ENCODE measurements around the gene MAGI2.
"Not testable (repeated sequence)": the region's sequence is repeated elsewhere in the genome, so short reads cannot be mapped to it uniquely, and the experiment has no call there.

MAGI2 gene

DNA sequence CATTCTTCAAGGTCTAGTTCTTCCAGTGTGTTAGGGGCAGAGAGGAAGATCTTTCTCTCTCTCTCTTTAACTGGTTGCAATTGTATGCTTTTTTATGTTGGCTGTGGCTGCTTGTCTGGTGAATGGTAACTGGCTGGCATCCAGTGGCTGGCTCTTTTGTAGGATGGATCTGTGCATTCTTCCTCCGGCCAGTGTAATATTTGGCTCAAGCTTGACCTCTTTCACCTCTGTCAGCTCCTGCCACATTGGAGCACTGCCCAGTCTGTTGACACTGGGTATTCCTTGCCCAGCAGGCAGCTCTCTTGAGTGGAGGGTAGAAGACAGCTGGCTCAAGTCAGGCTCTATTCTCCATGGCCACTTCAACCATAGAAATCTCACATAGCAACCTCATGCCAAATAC is 1126.6 kb downstream of the MAGI2 start:
- DNase-seq, result no peak

- no peak for DNase-seq
These were observed 1127.3 kb downstream of the MAGI2 start for GRCh38 chr7:78326189-78326588.

DNA sequence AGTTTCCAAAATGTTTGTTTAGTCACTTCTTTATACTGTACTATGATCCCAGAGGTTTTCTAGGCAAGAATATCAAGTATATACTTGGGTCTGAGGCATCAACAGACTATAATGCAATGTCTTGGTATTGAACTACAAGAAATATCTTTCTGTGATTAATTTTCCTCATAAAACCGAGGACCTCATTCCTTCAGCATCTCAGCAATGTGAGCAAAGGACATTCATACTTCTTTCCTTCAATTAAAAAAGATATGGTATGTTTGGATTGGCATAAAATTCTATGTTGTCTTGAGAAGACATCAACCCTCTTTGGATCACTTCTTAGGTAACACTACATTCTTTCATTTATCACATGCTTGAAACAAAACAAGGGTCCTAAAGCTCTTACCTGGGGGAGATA is 1130.3 kb downstream of the MAGI2 start:
- DNase-seq, result no peak

- DNase-seq, result not testable (repeated sequence)
These were observed 1131.2 kb downstream of the MAGI2 start for GRCh38 chr7:78322231-78322630.

- no peak for DNase-seq
These were observed 1136.1 kb downstream of the MAGI2 start for GRCh38 chr7:78317371-78317770.

DNA sequence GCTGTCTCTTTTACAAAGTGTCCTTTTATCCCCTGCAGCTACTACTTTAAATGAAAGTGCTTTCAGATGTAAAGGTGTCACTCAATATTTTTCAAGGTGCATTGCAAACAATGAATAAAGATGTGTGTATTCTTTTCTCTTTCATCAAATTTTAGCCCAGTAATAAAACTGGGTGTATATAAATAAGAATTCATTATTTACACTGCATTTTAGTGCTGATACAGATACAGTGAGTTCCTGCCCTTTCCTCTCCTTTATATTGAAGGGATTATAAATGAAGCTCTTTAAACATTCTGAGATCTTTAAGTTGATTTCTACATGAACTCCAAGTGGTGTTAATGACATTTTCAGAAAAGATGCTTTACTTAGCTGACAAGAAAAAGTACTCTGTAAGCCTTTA is 1137.4 kb downstream of the MAGI2 start:
- no peak for DNase-seq

- no peak for DNase-seq
These were observed 1138.3 kb downstream of the MAGI2 start for GRCh38 chr7:78315119-78315518.

DNA sequence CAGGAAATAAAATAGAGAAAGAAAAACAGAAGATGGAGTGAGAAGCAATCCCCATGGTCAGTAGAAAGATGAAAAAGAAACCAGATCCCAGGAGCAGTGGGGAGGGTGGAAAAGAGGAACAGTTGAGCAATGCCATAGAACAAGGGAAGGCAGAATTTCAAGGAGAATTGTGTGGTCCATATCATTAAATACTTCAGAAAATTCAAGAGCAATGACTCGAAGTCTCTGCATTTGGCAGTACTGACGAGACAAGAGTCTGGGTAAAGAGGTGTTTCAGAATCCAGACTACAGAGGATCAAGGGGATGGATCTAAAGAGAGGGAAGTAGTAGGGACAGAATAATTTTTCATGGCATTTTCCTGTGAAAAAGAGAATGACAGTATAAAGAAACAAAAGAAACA is 1142.3 kb downstream of the MAGI2 start:
- no peak for DNase-seq

DNA sequence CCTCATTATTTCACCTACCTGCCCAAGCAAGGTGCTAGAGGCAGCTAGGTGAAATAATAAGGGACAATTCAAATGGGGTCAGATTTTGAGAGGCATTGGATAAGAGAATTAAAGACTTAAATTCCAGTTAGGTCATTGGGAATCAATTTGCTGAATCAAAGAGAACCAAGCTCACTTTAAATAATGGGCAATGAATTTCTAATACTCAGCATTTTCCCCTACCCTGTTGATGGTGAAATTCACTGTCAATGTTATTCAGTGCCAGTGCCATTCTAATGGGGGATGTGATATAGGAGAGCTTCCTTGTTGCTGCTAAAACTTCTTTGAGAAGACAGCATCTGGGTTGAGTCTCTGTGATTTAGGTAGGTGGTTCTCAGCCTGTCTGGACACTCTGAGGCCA is 1145.6 kb downstream of the MAGI2 start:
- DNase-seq, result no peak

DNA sequence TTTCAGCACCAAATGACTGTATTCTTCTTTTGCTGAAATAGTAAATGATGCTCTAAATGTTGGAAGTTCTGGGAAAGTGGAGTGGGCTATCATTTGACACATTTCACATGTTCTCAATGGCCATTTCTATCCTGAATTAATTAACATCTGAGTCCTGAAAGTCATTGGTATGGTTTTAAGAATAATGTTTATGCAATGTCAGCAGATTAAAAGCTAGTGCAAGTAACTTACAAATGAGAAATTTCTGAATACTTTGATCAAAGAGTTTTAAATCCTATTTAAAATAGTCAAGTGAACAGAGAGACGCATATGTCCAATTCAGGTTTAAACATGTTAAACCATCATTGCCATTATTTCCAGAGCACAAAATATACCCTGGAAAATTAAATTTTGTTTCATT is 1146.8 kb downstream of the MAGI2 start:
- DNase-seq, result no peak

GRCh38 chr7:78301407-78301806 is 1152.1 kb downstream of the MAGI2 start:
- no peak for DNase-seq

DNA sequence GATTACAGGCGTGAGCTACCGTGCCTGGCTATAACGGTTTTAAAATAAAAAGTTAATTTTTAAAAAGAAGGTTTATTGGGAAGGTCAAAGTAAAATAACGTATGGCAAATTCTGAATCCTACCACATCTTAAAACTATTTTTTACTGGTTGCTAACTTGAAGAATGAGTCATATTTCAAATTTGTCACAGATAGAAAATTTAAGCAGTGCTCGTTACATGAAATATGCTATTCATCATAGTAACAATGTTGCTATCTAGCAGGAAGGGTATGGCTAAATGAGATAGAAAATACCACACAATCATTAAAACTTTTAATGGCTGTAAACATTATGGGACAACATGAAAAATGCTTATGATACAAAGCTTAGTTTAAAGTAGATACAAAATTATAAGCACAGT is 1154.4 kb downstream of the MAGI2 start:
- DNase-seq, result no peak

- DNase-seq, result no peak
These were observed 1156.7 kb downstream of the MAGI2 start for GRCh38 chr7:78296644-78297371.

GRCh38 chr7:78296046-78296597 is 1157.3 kb downstream of the MAGI2 start:
- DNase-seq, result no peak

DNA sequence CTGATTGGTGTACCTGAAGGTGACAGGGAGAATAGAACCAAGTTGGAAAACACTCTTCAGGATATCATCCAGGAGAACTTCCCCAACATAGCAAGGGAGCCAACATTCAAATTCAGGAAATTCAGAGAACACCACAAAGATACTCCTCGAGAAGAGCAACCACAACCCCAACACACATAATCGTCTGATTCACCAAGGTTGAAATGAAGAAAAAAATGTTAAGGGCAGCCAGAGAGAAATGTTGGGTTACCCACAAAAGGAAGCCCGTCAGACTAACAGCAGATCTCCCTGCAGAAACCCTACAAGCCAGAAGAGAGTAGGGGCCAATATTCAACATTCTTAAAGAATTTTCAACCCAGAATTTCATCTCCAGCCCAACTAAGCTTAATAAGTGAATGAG is 1164.0 kb downstream of the MAGI2 start:
- not testable (repeated sequence) for DNase-seq

- no peak for DNase-seq
These were observed 1168.5 kb downstream of the MAGI2 start for GRCh38 chr7:78284945-78285344.

- no peak for DNase-seq
These were observed 1173.2 kb downstream of the MAGI2 start for GRCh38 chr7:78280276-78280675.

DNA sequence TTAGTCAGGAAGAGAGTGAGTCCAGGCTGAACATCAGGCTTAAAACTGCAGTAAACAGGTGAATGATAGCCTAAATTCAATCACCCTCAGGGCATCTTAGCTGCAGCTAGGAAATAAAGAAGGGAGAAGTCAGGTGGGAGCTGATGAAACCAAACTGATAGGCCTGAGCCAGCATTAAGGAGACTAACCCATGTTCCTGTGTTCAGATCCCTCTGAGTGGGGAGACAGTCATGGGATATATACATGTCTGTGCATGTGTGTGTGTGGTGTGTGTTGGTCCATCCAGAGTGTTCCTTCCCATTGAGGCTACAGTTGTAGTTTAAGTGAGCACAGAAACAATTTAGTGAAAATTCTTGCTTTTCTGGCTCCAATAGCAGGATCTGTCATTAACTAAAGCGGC is 1174.0 kb downstream of the MAGI2 start:
- DNase-seq, result no peak

- no peak for DNase-seq
These were observed 1174.4 kb downstream of the MAGI2 start for GRCh38 chr7:78279032-78279431.

DNA sequence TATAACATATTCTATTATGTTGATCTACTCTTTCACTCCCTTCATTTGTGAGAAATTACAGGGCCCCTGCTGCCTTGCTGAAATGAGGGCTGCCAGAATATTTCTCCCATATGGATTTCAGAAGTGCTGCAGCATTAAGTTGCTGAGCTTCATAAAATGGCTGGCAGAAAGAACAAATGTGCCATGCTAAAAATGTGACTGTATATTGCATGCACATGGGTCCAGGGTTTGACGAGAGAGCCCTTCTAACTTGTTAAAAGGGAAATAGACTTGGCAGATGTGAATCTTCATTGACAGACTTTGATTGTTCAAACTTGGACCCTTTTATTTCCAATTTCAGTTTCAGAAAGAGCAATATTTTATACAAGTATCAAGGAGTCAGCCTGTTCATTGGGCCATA is 1186.3 kb downstream of the MAGI2 start:
- DNase-seq, result no peak

DNA sequence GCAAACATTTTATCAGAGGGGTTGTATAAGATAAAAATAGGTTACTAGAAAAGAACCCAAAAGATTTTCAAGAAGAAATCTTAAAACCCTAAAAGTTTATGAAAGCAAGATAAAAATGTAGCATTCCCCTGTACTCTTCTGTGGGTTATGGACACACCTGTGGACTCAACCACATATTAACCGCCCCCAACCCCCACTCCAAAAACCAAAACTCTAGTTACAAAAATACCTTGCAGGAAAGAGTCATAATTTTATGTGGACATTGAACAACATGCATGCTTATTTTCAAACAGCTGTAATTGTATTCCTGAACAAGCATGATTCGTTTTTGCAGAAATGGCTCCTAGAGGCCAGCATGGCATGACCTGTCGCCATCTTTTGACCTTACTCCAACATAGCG is 1188.0 kb downstream of the MAGI2 start:
- no peak for DNase-seq

GRCh38 chr7:78265071-78265470 is 1188.4 kb downstream of the MAGI2 start:
- no peak for DNase-seq

DNA sequence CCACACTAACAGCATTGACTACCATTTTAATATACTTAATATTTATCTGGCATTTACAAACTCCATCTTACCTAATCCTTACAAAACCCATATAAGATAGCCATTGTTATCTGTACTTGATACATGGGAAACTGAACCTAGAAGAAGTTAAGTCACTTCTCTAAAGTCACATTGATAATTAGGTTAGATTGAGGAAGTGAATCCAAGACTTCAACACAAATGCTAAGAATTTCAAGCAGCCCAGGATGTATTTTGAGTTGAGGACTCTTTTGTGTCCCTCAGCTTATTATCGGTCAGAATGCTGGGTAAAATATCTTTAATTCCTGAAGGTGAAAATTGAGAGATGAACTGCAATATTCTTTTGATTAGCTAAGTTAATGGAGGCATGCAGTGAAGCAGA is 1189.4 kb downstream of the MAGI2 start:
- DNase-seq, result no peak

DNA sequence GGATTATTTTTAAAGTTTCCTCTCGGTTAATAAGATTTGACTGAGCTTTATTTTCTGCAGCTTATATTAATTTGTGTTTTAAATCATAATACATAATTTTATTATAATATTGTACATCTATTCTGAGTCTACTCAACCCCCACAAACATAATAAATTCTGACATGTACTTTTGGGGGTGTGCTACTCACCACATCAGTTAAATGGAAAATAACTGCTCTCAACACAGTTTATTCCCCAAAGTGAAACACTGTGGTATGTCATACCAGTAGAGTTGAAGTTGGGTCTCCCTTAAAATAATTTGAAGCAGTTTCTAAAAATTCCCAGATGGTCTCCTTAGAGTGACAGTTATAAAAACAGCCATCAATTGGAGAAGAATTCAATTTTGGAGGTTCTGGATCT is 1191.7 kb downstream of the MAGI2 start:
- no peak for DNase-seq

DNA sequence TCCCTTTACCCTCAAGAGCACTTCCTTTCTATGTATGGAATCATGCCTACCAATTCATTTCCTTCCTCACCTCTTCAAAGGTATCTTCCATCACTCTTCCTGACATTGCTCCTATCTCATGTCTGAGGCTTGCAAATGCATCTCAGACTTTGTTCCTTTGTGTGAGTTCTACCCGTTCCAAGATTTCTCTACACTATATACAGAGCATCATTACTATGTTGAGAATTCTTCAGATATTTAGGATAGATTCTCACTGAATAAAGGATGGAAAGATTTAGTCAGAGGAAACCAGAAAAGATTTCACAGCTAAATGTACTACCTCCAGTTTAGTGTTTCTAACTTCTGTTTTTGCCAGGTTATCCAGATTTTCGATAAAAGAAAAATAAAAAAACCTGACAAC is 1192.2 kb downstream of the MAGI2 start:
- no peak for DNase-seq

All from central memory CD4-positive, alpha-beta T cell (primary cell).